ENCODE results near the gene SPECC1L.

The SPECC1L gene

DNA sequence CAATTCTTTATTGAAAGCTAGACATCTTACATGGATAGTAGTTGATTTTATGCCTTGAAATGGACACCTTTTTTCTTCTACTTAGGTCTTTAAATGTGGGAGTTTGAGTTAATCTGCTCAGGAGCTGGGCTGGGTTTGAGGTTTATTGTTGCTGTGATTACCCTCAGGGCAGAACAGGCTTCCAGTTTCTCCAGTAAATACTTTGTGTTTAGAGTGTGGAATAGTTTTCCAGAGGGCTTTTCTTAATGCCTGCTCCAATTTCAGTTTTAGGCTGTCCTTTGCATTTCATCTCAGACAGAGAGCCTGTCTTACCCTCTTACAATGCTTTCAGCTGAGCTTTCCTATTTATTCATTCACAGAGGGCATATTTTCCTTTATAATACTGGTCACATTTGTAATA, 86.9 kb downstream of the SPECC1L start:
- DNase-seq (ENCODE audit: extremely low read depth in 1 of 2, low read depth in 1 of 2): no peak

DNA sequence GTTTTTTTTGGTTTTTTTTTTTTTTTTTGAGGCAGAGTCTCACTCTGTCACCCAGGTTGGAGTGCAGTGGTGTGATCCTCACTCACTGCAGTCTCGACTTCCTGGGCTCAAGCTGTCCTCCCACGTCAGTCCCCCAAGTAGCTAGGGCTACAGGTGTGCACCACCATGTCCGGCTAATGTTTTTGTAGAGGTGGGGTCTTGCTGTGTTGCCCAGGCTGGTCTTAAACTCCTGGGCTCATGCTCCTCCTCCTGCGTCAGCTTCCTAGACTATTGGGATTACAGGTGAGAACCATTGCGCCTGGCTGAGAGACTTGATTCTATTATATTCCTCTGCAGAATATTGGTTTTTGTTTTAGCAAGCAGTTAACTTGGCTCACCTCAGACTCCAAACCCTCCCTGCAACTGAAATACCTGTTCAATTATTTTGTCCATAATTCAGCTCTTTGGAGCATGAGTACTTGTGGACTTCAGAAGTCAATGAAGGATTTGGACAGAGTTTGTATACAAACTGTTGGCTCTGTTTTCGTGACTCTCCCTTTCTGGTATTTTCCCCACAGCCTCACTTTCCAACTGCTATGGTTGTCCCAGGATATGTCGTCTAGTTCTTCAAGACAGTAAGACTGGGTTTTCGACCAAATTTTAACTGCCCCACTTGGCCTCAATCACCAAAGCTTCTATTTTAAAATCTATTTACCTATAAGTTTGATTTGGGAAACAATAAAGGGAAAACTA, 87.6 kb downstream of the SPECC1L start:
- no peak for DNase-seq (ENCODE audit: extremely low read depth in 1 of 2, low read depth in 1 of 2)

DNA sequence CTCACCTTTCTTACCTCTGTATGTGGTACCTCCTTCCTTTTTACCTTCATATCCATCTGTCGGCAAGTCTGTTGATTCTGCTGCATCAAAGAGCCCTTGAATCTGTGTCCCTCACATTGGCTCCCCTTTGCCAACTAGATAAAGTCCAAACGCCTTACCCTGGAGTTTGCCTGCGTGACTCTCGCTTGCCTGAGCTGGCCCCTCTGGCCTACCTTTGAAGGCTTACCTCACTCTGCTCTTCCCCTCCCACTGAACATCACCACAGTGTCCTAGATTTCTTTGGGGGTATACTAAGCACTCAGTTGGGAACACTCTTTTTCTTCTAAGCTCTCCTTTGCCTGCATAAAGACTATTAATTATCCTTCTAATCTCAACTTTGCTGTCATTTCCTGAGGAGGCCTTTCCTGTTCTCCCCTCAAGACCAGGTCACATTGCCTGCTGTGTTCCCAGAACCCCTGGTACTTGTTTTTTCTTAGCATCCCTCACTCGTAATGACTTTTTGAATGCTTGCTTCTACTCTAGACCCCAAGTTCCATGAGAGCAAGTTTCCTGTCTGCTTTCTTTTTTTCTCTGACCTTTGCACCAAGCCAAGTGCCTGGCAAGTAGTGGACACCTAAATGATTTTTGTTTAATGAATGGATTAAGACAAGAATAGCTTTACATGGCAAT, 89.0 kb downstream of the SPECC1L start:
- no peak for DNase-seq (ENCODE audit: extremely low read depth in 1 of 2, low read depth in 1 of 2)

DNA sequence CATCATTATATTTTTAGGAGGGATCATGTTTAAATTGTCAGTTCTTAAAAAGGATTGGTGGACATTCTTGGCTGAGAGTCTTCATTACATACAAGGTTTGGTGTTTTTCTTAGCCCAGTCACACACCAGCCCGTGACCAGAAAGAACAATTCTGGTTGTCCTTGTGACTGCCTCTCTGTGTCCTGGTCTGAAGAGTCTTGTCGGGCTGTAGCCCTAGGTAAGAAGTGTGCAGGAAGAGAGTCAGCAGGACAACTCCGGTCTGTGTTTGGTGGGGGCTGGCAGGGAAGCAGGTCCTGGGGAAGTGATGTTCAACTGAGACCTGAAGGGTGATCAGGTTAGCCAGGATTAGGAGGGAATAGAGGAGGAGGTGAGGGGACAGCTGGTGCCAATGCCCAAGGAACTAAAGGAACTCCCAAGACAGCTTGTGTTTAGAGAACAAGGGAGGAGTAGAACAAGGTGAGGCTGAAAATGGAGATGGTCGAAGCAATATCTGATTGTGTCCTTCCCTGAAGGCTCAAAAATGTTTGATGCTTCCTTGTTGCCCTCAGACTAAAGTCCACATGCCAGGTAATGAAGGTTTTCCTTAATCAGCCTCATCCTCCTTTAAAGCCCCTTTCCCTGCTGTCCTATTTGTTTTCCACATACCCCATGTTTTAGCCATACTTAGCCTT, 91.5 kb downstream of the SPECC1L start:
- no peak for DNase-seq (ENCODE audit: extremely low read depth in 1 of 2, low read depth in 1 of 2)

DNA sequence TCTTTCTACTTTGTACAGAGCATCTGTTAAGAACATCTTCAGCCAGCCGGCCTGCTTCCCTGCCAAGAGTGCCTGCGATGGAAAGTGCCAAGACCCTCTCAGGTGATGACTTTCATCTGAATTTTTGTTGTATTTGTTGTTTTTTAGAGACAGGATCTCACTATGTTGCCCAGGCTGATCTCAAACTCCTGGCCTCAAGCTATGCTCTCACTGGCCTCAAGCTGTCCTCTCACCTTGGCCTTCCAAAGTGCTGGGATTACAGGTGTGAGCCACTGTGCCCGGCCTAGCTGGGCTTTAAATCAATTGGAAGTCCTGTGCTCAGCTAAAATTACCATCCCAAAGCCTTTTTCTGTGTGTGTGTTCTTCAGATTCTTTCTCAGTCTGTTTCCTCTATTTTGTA, 92.6 kb downstream of the SPECC1L start:
- no peak for DNase-seq (ENCODE audit: extremely low read depth in 1 of 2, low read depth in 1 of 2)

DNA sequence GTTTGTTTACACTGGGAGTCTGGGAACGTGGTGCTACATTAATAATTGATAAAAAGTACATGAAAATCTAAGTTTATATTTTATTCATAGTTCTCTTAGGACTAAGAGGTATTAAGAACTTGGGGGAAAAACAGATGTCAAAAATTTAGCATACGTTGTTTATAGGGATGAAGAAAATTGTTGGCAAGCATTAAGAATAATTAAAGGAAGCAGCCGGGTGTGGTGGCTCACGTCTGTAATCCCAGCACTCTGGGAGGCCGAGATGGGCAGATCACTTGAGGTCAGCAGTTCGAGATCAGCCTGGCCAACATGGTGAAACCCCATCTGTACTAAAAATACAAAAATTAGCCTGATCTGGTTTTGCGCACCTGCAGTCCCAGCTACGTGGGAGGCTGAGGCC, 96.1 kb downstream of the SPECC1L start:
- no peak for DNase-seq (ENCODE audit: extremely low read depth in 1 of 2, low read depth in 1 of 2)

DNA sequence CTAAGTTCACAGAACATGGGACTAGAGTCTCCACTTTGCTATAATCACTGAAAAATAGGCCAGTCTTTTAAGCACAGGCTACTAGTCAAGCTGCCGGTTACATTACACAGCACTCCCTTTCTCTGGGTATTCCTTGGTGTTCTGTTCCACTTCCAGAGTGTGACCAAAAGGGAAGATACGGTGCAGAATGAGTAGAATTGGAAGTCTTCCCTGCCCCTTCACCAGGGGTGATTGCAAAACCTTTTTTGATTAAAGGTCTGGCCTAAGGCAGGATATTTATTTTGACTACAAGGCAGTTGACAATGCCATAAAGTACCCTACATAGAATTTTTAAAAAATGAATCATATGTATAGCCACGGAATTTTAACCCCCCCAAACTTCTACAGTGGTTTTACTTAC, 97.2 kb downstream of the SPECC1L start:
- DNase-seq (ENCODE audit: extremely low read depth in 1 of 2, low read depth in 1 of 2): no peak

DNA sequence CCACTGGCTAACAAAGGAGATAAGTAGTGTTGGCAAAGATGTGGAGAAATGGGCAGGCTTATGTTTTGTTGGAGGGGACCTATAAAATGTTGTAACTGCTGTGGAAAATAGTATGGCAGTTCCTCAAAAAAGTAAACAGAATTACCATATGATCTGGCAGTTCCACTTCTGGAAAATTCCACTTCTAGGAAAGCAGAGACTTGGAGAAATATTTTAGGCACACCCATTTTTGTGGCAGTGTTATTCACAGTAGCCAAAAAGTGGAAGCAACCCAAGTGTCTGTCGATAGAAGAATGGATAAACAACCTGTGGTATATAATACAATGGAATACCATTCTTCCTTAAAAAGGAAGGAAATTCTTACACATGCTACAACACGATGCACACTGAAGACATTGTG, 99.8 kb downstream of the SPECC1L start:
- no peak for DNase-seq (ENCODE audit: extremely low read depth in 1 of 2, low read depth in 1 of 2)

DNA sequence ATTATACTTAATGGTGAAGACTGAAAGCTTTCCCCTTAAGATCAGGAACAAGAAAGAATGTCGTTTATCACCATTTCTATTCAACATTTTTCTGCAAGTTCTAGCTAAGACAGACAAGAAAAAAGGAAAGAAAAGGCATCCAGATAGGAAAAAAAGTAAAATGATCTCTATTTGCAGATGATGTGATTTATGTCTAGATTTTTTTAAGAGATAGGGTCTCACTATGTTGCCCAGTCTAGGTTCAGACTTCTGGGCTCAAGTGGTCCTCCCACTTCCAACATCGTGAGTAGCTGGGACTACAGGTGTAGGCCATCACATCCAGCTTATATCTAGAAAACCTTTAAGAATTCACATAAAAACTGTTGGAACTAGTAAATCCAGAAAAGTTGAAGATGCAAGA, 105.4 kb downstream of the SPECC1L start:
- DNase-seq (ENCODE audit: extremely low read depth in 1 of 2, low read depth in 1 of 2): no peak

DNA sequence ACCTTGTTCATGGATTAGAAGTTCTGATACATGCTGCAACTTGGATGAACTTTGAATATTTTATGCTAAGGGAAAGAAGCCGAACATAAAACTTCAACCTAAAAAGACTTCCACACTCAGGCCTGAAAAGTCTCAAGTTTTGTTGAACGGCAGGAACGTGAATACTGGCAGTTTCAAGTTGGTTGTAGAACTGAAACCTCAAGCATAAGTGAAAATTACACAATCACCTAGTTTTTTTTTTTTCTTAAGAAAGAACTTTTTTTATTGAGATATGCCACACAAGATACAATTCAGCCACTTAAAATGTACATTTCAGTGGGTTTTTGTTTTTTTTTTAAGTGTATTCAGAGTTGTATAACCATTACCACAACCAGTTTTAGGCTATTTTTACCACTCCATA, 106.0 kb downstream of the SPECC1L start:
- no peak for DNase-seq (ENCODE audit: extremely low read depth in 1 of 2, low read depth in 1 of 2)

DNA sequence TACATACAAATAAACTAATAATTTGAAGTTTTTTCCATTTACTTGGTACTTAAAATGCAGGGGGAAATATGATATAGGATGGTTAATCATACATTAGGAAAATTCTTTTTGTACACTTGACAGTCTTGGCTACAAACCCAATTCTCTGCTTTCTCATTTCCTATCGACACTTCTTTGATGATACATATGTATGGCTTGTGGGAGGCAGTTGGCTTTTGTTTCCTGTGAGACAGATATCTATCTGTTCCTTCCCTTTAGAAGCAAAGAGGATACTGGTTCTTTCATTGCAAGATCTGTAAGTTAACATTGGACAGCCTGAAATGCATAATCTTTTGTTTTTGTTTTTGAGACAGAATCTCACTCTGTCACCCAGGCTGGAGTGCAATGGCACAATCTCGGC, 108.9 kb downstream of the SPECC1L start:
- DNase-seq (ENCODE audit: extremely low read depth in 1 of 2, low read depth in 1 of 2): no peak

DNA sequence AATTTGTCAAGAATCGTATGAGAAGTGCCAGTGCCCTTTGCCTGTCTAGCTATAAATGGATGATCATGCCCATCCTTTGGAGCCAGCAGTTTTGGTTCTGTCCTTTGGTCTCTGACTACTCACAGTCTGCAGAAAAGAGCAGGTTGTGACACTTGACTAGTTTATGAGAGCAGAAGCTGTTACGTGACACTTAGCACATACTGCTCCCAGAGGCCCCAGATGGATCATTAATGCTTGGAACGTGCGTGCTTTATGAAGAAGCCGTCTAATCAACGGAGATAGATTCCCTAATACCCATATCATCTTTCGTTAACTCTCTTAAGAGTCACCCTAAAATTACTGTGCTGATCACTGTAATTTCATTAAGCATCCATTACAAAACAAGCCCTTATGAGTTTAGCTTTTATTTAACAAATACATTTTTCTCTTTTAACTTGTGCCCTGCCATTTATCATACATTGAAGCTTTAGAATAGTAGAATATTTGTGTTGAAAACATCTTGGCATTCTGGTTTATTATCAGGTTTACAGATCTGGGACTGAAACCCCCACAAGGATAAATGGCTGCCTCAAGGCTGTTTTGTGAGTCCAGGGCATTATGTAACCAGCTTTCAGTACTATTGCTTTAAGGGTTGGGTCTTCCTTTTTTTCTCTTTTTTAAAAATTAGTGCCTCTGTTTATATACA, 109.7 kb downstream of the SPECC1L start:
- DNase-seq (ENCODE audit: extremely low read depth in 1 of 2, low read depth in 1 of 2): no peak

DNA sequence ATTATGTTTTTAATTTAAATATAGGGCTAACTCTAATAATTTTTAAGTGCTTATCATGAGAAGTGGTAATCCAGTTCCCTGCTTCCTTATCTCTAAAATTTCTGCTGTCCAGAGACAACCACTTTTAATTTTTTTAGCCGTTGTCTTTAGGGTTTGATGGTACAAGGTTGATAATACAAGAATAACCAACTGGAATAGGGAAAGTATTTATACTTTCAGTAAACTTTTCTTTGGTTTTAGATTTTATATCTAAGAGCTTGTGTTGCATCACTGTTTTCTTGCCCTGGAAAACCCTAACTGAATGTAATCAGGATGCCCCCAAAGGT, 110.2 kb downstream of the SPECC1L start:
- no peak for DNase-seq (ENCODE audit: extremely low read depth in 1 of 2, low read depth in 1 of 2)

DNA sequence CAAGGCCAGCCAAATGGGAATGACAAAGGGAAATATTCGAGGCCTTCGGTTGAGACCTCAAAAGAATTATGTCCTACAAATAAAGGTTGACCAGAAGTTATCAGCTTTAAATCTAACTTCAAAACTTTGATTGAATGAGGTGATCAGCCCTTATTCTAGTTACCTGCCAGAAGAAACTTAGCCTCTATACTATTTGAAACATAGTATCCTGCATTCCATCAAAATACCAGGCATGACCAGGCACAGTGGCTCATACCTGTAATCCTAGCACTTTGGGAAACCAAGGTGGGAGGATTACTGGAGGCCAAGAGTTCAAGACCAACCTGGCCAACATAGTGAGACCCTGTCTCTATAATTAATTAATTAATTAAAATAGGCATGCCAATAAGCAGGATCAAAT, 112.4 kb downstream of the SPECC1L start:
- no peak for DNase-seq (ENCODE audit: extremely low read depth in 1 of 2, low read depth in 1 of 2)

DNA sequence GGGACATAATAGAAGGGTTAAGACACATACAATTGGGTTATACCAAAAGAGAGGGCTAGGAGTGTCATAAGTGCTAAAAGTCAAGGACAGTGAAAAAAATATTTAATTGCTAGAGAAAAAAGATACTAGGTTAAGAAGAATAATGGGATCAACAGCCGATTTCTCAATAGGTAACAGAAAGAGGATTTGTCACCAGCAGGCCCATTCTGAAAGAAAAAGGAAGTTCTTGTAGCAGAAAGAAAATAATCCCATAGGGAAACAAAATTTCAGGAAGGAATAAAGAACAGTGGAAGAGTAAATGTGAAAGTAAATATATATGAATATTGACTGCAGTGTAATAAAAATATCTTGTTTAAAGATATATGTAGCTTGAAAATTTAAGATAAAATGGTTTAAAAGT, 113.5 kb downstream of the SPECC1L start:
- DNase-seq (ENCODE audit: extremely low read depth in 1 of 2, low read depth in 1 of 2): no peak

DNA sequence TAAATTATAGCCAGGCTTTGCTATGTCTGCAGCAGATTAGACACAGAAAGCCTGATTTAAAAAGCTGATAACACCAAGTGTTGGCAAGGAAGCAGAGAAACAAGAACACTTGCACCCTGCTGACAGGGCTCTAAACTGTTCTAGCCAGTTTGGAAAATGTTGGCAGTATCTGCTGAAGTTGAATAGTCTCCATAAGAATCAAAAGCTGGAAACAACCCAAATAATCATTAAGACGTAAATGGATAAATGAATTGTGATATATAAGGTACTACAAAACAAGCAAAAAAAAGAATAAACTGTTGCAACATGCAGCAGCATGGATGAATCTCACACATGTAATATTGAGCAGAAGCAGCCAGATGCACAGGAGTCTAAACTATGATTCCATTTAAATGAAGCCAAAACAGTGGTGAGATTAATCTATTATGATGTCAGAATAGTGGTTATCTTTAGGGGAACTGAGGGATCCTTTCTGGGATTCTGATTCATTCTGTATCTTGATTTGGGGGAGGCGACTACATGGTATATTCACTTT, 116.4 kb downstream of the SPECC1L start:
- DNase-seq (ENCODE audit: extremely low read depth in 1 of 2, low read depth in 1 of 2): no peak

DNA sequence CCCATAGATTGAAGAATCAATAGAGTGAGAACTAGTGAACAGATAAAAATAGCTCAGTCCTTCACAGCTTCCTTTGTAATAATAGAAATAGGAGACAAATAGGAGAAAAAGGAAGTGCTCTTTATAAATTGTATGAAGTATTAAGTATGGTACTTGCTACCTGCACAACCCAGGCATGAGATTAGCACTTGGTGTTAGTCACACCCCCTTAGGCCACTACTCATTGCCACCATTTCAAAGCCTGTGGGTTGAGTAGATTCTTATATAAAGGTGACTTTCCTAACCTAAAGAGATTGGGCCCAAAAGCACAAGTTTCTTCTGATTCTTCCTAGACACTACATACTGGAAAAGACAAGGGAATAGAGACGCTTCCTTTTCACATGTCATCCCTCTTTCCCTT, 119.0 kb downstream of the SPECC1L start:
- no peak for DNase-seq (ENCODE audit: extremely low read depth in 1 of 2, low read depth in 1 of 2)

DNA sequence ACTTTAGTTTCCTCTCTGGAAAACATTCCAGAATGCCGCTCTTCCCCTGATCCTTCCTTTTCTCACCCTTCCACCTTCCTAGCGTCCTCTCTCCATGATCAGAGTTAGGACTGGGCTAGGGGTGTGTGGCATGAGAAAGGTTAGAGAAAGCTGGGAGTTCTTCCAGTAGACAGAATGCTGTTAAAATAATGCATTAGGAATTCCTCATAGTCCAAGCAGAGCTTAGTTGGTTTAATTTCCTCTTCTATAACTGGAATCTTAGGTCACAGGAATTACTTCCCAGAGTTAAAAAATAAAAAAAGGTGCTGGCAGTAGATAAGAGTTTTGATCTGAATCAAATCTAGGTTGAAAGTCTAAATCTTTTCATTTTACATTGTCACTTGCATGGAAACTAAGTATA, 119.5 kb downstream of the SPECC1L start:
- DNase-seq (ENCODE audit: extremely low read depth in 1 of 2, low read depth in 1 of 2): no peak

DNA sequence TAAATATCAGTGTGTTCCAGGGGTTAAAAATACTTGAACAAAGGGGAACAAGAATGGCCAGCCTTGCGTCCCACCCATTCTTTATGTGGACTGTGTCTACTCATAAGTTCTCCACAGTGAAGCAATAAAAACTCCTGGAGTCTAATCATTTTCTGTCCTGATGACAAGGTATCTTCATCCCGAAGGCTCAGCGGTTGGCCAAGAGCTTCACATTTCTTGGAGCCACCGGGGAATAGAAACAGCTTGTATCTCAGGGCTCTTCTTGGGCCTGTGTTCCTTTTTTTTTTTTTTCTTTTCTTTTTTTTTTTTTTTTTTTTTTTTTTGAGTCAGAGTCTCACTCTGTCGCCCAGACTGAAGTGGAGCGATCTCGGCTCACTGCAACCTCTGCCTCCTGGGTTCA, 119.9 kb downstream of the SPECC1L start:
- no peak for DNase-seq (ENCODE audit: extremely low read depth in 1 of 2, low read depth in 1 of 2)

DNA sequence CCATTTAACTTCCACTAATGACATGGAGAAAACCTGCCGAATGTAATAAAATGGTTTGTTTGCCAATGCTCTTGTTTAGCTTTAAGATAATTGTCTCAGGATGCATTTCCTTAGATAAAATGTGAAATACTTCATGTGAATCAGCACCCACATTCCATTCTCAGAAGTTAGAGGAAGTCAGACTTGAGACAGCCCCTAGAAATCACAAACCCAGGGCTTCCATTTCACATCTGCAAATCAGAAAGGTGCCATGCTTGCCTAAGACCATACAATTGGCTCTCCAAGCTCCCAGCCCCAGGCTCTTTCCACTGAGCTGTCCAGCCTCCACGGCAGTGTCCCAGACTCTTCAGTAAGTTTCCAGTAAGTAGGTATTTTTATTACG, 121.2 kb downstream of the SPECC1L start:
- no peak for DNase-seq (ENCODE audit: extremely low read depth in 1 of 2, low read depth in 1 of 2)

DNA sequence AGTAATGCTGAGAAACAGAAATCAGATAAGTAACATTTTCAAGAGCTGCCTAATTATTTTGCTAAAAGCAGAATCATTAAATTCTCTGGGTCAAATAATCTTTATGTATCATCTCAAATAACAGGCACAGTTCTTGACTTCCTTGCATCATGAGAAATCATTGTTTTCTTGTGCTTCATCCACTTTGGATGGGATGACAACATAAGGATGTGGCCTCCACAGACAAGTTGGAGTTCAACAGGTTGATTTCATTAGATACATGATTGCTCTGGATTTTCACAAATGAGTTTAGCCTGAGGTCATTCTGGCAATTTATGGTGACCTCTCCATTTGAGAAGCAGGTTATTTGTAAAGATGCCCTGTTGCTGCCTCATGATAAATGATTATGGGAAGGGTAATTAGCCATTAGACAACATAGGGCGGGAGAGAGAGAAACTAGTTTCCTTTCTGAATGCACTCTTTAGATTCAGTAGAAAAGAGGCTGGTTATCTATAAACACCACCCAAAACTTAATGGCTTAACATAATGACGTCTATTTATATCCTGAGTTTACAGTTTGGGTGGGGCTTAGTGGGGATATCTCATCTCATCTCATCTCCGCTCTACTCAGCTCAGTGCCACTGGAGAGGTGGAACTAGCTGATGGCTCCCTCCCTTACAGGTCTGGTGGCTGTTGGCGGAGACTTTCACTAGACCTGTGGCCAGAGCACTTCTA, 121.7 kb downstream of the SPECC1L start:
- DNase-seq (ENCODE audit: extremely low read depth in 1 of 2, low read depth in 1 of 2): no peak
